ENCODE measurements around the gene ERVK3-1. TPM values are rescaled to one million over a fixed set of nuclear protein-coding genes. Genes with fewer than 3 reads are reported as not detected.

Gene ERVK3-1
- polyA plus RNA-seq, 3 donors, result 34.6 to 61.5 (median 38.8) TPM

DNA sequence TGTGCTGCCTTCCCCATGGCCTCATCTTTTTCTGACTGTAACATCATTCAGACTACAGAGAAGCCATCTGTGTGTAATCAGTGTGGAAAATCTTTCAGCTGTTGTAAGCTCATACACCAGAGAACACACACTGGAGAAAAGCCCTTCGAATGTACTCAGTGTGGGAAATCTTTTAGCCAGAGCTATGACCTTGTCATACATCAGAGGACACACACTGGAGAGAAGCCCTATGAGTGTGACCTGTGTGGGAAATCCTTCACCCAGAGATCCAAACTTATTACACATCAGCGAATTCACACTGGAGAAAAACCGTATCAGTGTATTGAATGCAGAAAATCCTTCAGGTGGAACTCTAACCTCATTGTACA is 43.6 kb upstream of the ERVK3-1 start:
- Histone ChIP-seq H3K4me3 (replicated peaks in 1 of 3; ENCODE audit: low read depth in 2 of 3, low read length in 3 of 3) (peak overlapping the region in 1 of 3 experiments; percentile 57), H3K4me2 (replicated peaks; ENCODE audit: extremely low read depth, low read length, poor library complexity, severe bottlenecking) (no peak overlapping the region), H3K36me3 (replicated peaks in 1 of 2; ENCODE audit: control insufficient read depth in 1 of 2, insufficient read depth in 2 of 2, low read length in 2 of 2) (peaks cover 0 to 78% of the 10 kb centered on the region in 2 donors), H3K79me2 (ENCODE audit: insufficient read depth, low read length) (no peaks in the 10 kb centered on the region), H3K27ac (ENCODE audit: low read depth in 1 of 2, low read length in 2 of 2) (no peak overlapping the region), H2AFZ (ENCODE audit: insufficient read depth, low read depth, low read length, poor library complexity, severe bottlenecking) (no peak overlapping the region), H4K20me1 (ENCODE audit: insufficient read depth, low read length) (no peaks in the 10 kb centered on the region), H3K27me3 (ENCODE audit: control insufficient read depth in 2 of 2, insufficient read depth in 2 of 2, low read length in 2 of 2) (no peaks in the 10 kb centered on the region), H3K9ac (ENCODE audit: insufficient read depth, low read length, poor library complexity, severe bottlenecking) (no peak overlapping the region), H3K9me3 (replicated peaks in 1 of 2; ENCODE audit: control insufficient read depth in 1 of 2, insufficient read depth in 1 of 2, low read length in 2 of 2) (peaks cover 97 to 99% of the 10 kb centered on the region in 2 donors), H3K4me1 (ENCODE audit: control insufficient read depth in 1 of 2, insufficient read depth in 2 of 2, low read length in 2 of 2) (no peaks in the 10 kb centered on the region)
- Mint-ChIP-seq H3K4me1 (no peaks in the 10 kb centered on the region), H3K27me3 (ENCODE audit: low read depth in 3 of 3) (peaks cover 0 to 3% (median 0%) of the 10 kb centered on the region in 3 donors), H3K9me3 (peaks cover 56 to 100% (median 98%) of the 10 kb centered on the region in 7 donors), H3K36me3 (peaks cover 38 to 51% of the 10 kb centered on the region in 2 donors), H3K4me3 (no peak overlapping the region), H3K27ac (no peak overlapping the region)
- WGBS (ENCODE audit: insufficient coverage), result no CpG with 5 or more reads among the region's 3 CpGs
- no peak for TF ChIP-seq CTCF (IDR thresholded peaks at IDR 0.05)
- intact Hi-C loops (cut with micrococcal nuclease), result no loop called here
- no peak for DNase-seq

- Mint-ChIP-seq H3K36me3 (peaks cover 37 to 47% of the 10 kb centered on the region in 2 donors), H3K9me3 (peaks cover 52 to 100% (median 98%) of the 10 kb centered on the region in 7 donors), H3K27me3 (ENCODE audit: low read depth in 3 of 3) (peaks cover 0 to 3% (median 0%) of the 10 kb centered on the region in 3 donors), H3K4me3 (no peak overlapping the region), H3K27ac (no peak overlapping the region), H3K4me1 (no peaks in the 10 kb centered on the region)
- Histone ChIP-seq H2AFZ (ENCODE audit: insufficient read depth, low read depth, low read length, poor library complexity, severe bottlenecking) (no peak overlapping the region), H3K36me3 (replicated peaks in 1 of 2; ENCODE audit: control insufficient read depth in 1 of 2, insufficient read depth in 2 of 2, low read length in 2 of 2) (peaks cover 0 to 72% of the 10 kb centered on the region in 2 donors), H3K4me2 (replicated peaks; ENCODE audit: extremely low read depth, low read length, poor library complexity, severe bottlenecking) (no peak overlapping the region), H4K20me1 (ENCODE audit: insufficient read depth, low read length) (no peaks in the 10 kb centered on the region), H3K9ac (ENCODE audit: insufficient read depth, low read length, poor library complexity, severe bottlenecking) (no peak overlapping the region), H3K9me3 (replicated peaks in 1 of 2; ENCODE audit: control insufficient read depth in 1 of 2, insufficient read depth in 1 of 2, low read length in 2 of 2) (peaks cover 98 to 99% of the 10 kb centered on the region in 2 donors), H3K27ac (ENCODE audit: low read depth in 1 of 2, low read length in 2 of 2) (no peak overlapping the region), H3K27me3 (ENCODE audit: control insufficient read depth in 2 of 2, insufficient read depth in 2 of 2, low read length in 2 of 2) (no peaks in the 10 kb centered on the region), H3K4me1 (ENCODE audit: control insufficient read depth in 1 of 2, insufficient read depth in 2 of 2, low read length in 2 of 2) (no peaks in the 10 kb centered on the region), H3K79me2 (ENCODE audit: insufficient read depth, low read length) (no peaks in the 10 kb centered on the region), H3K4me3 (replicated peaks in 1 of 3; ENCODE audit: low read depth in 2 of 3, low read length in 3 of 3) (peak overlapping the region in 1 of 3 experiments; percentile 57)
- TF ChIP-seq CTCF (IDR thresholded peaks at IDR 0.05), result no peak
- whole genome bisulfite sequencing (ENCODE audit: insufficient coverage), result 100% methylated on average over 6 of the region's 19 CpGs
- intact Hi-C loops (cut with micrococcal nuclease), result no loop called here
- DNase-seq, result no peak
These were observed 42.9 kb upstream of the ERVK3-1 start for GRCh38 chr19:58261968-58262921.

Measured in CD14-positive monocyte (primary cell).